NCI-H2171 (cell line): ENCODE measurements around the gene CENPN.

Experiments
- DNase-seq: peaks from one replicate; lab custom pipeline; 2025; lab: John Stamatoyannopoulos, UW

The CENPN gene

DNA sequence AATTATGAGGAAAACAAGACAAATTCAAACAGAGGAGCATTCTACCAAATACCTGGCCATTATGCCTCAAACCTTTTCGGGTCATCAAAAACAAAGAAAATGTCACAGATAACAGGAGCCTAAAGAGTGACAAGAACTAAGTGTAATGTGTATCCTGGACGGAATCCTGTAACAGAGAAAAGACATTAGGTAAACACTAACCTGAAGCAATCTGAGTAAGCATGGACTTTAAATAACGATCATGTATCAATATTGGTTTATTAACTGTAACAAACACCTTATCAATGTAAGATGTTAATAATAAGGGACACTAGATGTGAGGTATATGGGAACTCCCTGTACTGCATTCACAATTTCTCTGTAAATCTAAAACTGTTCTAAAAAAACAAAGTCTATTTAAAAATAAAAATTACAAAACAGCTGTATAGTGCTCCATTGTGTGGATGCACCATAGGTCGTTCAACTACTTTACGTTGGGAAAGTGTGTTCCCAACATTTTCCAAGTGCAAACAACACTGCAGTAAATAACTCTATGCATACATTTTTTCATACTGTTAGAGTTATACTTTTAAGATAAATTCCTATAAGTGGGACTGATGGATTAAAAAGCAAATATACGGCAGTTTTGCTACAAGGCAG, 15.1 kb upstream of the CENPN start:
- no peak for DNase-seq

DNA sequence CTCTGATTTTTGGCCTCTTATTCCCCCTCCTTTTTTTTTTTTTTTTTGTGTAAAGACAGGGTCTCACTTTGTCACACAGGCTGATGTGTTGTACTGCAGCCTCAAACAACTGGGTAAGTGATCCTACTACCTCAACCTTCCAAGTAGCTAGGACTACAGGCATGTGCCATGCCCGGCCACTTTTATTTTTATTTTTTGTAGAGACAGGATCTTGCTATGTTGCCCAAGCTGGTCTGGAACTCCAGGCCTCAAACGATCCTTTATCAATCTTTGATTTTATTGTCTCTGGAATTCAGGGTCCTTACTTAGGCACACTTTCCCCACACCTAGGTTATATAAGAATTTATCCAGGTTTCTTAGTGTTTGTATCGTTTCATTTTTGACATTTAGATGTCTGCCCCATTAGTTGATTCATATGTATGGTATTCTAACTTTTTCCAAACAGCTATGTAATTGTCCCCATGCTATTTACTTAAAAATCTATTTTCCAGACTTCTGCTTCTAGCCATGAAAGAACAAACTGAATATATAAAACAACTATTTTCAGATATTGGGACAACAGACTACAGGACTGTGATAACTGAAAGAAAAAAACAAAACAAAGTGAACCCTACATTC, 14.2 kb upstream of the CENPN start:
- no peak for DNase-seq

DNA sequence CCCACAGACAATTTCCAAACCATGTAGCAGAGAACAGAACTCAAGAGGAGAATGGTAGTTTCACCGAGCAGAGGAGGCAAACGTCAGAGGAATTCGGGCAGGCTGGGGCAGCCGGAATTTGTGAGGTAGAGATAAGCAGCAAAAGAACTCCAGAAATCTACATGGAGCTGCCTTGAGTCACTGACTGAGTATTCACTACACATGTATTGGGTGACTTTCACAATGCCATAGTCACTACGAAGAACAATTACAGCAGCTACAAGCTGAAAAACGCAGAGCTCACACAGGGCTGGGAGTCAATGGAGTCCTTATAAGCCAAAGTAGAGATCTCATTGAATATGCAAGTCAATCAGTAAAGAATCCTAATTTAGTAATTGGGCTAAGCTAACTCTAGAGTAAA, 13.7 kb upstream of the CENPN start:
- DNase-seq, result no peak

DNA sequence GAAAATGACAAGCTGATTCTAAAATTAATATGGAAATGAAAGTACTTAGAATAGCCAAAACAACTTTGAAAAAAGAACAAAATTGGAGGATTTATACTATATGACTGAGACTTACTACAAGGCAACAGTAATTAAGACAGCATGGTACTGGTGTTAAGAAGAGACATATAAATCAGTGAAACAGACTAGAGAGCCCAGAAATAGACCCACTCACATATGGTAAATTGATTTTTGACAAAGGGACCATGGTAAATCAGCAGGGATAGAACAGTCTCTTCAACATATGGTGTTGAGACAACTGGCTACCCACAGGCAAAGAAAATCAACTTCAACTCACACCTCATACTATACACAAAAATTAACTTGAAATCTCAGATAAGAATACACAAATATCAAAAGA, 13.2 kb upstream of the CENPN start:
- no peak for DNase-seq

DNA sequence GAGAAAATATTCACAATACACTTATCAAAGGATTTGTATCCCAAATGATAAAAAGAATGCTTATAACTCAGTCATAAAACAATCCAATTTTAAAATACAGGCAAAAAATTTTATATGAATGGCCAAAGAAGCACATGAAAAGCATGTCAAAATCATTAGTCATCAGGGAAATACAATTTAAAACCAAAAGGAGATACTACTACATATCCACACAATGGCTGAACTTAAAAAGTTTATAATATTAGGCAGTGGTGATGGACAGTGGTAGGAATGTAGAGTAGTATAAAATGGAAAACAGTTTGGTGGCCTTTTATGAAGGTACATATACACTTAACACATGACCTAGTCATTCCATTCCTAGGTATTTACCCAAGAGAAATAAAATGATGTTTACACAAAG, 12.6 kb upstream of the CENPN start:
- DNase-seq, result no peak

DNA sequence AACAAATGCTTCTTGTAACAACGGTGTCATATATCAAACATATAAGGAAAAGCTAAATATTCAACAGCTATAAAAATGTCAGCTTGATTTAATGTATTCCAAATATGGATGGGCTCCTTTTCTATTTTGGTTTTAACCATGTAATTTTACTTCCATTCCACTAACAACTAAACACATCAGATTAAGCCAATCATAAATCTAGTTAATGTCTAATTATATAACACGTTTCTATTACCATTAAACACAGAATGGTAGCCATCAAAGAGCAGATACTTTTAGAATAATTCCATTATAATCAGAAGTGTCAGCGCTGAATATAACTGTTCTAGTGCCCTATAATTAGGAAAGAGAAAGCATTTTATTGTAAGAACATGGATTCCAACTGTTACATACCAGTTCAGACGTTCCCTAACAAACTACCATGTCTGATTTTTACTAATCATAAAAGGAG, 10.3 kb upstream of the CENPN start:
- DNase-seq, result no peak

DNA sequence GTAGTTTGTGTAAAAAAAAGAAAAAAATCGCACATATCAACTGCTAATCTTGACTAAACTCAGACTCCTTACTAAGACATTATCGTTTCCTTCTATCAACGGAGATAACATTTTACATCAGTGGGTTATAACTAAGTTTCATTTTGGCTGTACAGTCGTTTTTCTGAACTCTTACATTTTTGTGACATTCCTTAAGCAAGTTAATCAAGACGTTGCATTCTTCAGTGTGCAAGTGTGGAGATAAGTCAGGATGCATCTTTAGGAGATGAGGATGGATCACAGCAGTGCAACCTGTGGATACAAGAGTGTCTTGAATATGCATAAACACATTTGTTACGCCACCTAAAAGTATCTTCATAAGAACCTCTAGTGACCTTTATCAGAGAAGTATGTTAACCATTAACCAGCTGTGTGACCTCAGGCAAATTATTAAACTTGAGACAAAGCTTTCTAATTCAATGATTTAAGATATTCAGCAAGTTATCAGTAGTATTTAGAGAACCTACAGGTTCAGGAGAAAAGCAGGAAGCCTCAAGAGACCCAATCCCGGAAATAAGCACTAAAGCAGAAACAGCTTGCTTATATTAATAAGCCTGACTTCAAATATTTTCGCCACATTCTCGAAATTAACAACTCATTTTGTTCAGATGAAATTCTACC, 9.7 kb upstream of the CENPN start:
- no peak for DNase-seq

DNA sequence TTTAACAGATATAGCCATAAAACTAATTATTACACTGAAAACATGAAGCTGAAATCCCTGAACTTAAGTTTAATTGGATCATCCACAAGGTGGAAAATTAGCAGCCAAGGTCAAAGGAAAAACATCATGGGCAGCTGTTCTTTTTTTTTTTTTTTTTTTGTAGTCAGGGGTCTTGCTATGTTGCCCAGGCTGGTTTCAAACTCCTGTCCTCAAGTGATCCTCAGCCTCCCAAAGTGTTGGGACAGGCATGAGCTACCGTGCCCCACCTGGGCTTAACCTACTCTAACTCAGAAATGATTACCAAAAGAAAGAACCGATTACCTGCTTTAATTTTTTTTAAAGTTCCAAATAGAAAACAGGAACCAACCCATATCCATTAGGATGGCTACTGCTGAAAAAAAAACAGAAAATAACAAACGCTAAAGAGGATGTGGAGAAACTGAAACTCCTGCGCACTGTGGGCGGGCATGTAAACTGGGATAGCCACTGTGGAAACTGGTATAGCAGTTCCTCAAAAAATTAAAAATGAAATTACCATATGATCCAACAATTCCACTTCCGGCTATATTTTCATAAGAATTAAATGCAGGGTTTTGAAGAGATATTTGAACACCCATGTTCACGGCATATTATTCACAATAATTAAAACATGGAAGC, 8.9 kb upstream of the CENPN start:
- DNase-seq, result no peak

DNA sequence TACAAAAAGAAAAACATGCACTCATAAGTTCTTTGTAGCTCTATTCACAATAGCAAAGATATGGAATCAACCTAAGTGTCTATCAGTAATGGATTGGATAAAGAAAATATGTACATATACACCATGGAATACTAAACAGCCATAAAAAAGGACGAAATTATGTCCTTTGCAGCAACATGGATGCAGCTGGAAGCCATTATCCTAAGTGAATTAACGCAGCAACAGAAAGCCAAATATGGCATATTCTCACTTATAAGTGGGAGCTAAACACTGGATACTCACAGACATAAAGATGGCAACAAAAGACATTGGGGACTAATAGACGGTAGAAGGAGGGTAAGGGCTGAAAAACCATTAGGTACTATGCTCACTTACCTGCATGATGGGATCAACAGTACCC, 6.1 kb upstream of the CENPN start:
- no peak for DNase-seq

DNA sequence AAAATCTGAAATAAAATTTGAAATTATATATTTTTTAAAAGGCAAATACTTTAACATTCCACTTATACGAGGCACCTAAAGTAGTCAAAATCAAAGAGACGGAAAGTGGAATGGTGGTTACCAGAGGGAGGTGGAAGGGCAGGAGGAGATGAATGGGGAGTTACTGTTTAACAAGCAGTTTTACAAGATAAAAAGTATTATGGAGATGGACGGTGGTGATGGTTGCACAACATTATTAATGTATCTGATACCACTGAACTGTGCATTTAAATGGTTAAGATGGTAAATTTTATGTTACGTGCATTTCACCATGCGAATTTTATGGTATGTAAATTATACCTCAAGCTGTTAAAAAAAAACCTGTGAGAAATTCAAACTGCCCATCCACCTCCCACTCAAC, 5.7 kb upstream of the CENPN start:
- no peak for DNase-seq

DNA sequence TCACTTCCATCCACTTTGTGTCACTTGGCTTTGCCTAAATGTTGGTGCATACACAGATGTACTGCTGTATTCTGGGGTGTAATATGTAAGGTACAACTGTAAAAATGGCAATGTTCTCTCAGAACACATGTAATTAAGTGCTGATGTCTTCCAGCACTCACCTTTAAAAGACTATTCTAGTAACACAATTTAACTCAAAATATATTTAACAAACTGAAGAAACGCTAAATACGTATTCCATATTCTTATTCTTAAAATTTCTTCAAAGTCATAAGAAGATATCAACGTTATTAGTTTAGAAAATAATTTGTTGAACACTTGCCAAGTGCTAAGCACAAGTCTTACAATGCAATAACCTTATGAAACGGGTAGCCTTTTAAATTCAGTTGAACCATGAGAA, 4.0 kb upstream of the CENPN start:
- no peak for DNase-seq

DNA sequence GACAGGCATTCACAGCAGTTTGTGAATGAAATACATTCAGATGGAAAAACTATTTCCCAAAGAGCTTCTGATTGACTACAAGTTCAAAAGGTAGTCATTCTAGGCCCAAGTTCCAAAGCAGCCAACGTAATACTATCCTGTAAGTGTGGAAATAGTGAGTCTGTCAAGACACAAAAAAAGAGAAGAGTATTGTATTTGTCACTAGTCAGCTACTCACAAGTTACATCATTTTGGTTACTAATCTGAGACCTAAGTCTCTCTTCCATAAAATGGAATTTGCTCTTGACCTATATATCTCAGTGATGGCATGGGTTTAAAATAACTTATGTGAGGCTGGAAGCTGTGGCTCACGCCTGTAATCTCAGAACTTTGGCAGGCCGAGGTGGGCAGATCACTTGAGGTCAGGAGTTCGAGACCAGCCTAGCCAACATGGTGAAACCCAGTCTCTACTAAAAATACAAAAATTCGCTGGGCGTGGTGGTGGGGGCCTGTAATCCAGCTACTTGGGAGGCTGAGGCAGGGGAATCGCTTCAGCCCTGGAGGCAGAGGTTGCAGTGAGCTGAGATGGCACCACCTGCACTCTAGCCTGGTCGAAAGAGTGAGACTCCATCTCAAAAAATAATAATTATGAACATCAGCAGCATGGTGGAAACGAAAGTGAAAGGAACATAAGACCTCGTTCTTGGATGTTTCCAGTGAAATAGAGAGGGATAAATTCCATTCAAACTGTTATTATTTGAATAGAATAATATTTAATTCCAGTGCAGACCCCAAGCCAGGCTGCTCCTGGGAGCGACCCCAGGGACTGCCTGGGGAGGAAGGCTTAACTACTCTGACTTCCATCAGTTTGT, 3.2 kb upstream of the CENPN start:
- DNase-seq, result no peak

DNA sequence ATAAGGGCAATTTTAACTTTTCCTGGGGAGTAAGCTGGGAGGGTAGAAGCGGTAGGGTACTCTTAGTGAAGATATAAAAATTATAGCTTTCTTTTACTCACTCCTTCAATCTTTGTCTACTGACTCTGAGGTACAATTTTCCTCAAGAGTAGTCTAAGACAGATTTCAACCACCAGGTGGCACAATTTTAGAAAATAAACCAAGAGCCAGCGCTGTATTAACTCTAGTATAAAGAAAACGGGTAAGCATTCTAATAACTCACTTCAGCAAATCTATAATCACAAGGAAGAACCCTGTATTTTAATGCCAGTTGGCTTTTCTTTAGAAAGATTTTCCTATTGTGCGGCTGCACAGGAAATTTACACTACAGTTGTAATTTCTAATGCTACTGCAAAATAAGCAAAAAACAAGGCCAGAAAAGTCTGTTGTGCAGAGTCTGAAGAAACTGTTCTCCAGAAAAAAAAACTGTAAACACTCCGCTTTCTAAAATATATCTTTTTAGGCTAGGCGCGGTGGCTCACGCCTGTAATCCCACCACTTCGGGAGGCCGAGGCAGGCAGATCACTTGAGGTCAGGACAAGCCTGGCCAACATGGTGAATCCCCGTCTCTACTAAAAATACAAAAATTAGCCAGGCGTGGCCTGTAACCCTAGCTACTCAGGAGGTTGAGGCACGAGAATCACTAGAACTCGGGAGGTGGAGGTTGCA, 2.2 kb upstream of the CENPN start:
- DNase-seq, result peak; percentile 9

DNA sequence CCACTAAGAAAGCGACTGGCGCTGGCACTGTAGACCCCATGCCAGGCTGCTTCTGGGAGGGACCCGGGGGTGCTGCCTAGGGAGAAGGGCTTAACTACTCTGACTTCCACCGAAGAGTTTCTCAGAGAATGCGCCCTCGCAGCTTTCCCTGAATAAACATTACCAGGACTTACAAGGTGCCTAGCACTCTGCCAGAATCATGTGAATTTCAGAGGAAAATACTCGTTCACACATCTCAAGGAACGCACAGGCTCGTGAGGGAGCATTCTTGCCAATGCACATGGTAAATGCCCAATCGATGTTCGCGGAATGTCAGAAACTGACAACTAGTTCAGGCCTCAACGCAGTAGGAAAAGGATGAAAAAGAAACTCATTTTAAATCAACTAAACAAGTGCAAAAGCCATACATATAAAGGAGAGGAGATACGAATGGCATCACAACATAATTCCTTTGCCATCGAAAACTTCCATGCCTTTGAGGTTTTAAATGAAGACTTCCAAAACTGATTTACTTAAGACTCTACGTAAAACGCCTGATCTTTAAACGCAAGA, 1.3 kb upstream of the CENPN start:
- DNase-seq, result no peak

DNA sequence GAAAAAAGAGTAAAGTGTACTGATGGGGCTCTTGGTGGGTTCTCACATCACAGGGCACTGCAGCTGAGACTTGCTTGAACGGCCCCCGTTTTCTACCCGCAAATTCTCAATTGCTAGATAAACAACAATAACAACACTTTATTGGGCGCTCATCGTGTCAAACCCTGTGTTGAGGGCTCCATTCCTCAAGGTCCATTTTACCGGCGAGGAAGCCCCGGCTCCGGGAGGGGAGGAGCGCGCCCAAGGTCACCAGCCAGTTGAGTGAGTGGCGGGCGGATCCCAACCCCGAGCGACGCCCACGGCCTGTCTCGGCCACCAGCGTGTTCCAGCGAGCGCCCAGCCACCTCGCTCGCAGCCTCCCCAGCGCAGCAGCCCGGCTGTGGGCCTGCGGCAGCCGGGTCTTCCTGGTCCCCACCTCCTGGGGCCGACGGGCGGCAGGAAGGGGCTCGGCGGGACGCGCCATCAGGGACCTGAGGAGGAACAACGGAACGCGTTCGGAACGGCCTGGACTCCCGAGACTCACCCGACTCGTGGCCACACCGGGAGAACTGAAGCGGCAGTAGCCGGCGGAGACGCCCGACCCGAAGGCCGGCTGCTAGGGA, 702 bp upstream of the CENPN start:
- peak; percentile 8 for DNase-seq

DNA sequence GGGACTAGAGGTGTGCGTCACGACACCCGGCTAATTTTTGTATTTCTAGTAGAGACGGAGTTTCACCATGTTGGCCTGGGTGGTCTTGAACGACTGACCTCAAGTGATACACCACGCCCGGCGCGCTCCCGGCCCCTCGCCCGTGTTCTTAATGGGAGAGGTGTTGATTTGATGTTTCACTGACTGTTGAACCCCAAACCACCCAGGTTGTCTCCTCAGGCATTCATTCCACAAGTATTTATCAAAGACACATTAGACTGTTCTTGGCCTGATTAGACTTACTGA, 1.4 kb downstream of the CENPN start:
- DNase-seq, result no peak

DNA sequence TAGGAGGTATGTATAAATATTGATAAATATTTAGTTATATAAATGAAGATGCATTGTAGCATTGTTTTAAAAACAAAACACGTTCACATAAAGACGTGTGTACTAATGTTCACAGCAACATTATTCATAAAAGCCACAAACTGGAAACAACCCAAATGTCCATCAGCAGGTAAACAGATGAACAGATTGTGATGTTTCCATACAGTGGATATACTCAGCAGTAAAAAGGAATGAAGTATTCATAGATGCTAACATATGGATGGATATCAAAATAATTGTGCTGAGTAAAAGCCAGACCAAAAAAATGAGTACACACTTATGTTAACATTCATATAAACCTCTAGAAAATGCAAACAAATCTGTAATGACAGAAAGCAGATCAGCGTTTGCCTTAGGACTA, 6.0 kb downstream of the CENPN start:
- no peak for DNase-seq

DNA sequence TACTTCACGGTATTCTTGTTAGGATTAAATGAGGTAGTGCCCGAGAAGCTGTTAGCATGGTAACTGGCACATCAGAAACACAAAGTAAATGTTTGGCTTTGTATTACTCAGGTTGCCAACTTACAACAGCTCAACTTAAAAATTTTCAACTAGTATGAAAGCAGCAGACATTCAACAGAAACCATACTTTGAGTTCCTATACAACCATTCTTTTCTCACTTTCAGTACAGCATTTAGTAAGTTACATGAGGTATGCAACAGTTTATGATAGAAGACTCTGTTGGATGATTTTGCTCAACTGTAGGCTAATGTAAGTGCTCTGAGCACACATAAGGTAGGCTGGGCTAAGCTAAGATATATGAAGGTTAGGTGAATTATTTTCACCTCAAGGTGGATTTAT, 7.7 kb downstream of the CENPN start:
- DNase-seq, result no peak

DNA sequence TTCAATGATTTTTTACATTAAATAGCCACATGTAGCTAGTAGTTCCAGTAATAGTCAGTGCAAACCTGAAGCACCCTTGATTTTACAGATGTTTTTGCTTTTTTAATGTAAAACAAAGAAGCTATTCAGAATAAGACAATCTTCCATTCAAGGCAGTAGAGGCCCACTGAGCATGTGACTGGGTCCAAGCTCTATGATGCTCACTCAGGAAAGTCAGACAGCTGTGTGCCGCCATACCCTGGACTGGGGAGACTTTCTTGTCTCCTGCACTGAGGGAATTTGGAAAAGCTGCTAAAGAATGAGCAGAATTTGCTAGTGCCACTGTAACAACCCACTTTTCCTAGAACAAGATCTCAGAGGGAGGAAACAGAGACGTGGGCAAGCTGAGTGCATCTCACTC, 11.5 kb downstream of the CENPN start:
- DNase-seq, result no peak

DNA sequence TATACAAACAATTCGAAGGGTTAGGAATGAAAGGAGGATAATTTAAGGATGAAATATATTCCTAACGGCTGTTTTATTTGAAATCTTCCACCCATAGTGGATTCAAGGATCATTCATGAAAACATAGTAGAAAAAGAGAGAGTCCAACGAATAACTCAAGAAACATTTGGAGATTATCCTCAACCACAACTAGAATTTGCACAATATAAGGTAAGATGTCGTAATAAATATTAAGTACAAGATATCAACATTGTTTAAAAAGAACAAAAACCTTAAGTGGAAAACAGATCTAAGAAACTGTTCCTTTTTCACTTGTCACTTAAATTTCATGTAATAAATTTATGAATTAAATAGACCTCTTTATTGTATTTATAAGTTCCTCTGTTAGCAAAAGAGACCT, 19.4 kb downstream of the CENPN start:
- DNase-seq, result no peak

DNA sequence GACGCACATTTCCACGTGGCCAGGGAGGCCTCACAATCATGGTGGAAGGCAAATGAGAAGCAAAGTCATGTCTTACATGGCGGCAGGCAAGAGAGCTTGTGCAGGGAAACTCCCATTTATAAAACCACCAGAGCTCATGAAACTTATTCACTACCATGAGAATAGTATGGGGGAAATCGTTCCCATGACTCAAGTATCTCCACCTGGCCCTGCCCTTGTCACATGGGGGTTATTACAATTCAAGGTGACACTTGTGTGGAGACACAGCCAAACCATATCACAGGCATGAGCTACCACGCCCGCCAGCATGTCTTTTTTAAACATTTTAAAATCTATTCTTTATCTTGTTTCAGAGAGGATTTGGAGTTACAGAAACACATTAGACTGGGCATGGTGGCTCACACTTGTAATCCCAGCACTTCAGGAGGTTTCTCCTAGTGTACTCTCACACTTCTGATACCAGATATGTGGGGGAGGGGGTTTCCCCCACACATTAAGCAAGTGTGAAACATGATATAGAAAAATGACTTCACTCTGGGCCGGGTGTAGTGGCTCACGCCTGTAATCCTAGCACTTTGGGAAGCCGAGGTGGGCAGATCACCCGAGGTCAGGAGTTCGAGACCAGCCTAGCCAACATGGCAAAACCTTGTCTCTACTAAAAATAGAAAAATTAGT, 23.1 kb downstream of the CENPN start:
- no peak for DNase-seq
